ENCODE data around the gene IL22. TPM values are rescaled to one million over a fixed set of nuclear protein-coding genes. Genes with fewer than 3 reads are reported as not detected.

The IL22 gene
- total RNA-seq, 1 donor from 2014 or later: not detected

GRCh38 chr12:68239309-68239982 lies 14.0 kb downstream of the IL22 start:
- Mint-ChIP-seq H3K27me3 (ENCODE audit: insufficient read depth, low read depth) (peaks cover 11% of the 10 kb centered on the region), H3K9me3 (no peaks in the 10 kb centered on the region), H3K27ac (no peak overlapping the region), H3K4me1 (peaks cover 46% of the 10 kb centered on the region), H3K4me3 (no peak overlapping the region), H3K36me3 (no peaks in the 10 kb centered on the region)
- no peak overlapping the region for H3K27ac ChIP-seq
- H4K20me1 ChIP-seq (ENCODE audit: low read depth): no peaks in the 10 kb centered on the region
- H2AFZ ChIP-seq (replicated peaks): no peak overlapping the region
- no peaks in the 10 kb centered on the region for H3F3A ChIP-seq (ENCODE audit: low read depth)
- no peaks in the 10 kb centered on the region for H3K79me2 ChIP-seq (ENCODE audit: low read depth)
- H3K9ac ChIP-seq: no peak overlapping the region
- peaks cover 5% of the 10 kb centered on the region for H3K4me1 ChIP-seq
- no peaks in the 10 kb centered on the region for H3K9me3 ChIP-seq (ENCODE audit: low read depth)
- TF ChIP-seq EZH2phosphoT487 (IDR thresholded peaks at IDR 0.05): no peak
- no peak for TF ChIP-seq CTCF (IDR thresholded peaks at IDR 0.05)
- no peak for TF ChIP-seq EZH2 (IDR thresholded peaks at IDR 0.05)
- H3K4me2 ChIP-seq: no peak overlapping the region
- no peaks in the 10 kb centered on the region for H3K36me3 ChIP-seq
- H3K4me3 ChIP-seq: no peak overlapping the region
- no peak for DNase-seq (ENCODE audit: low spot score)
- H3K27me3 ChIP-seq: no peaks in the 10 kb centered on the region

GRCh38 chr12:68237619-68238018 lies 15.8 kb downstream of the IL22 start:
- peaks cover 35% of the 10 kb centered on the region for H3K4me1 Mint-ChIP-seq
- Histone ChIP-seq H3K27ac (no peak overlapping the region), H3K36me3 (no peaks in the 10 kb centered on the region), H3F3A (ENCODE audit: low read depth) (no peaks in the 10 kb centered on the region), H4K20me1 (ENCODE audit: low read depth) (no peaks in the 10 kb centered on the region), H3K4me3 (no peak overlapping the region), H3K9ac (no peak overlapping the region), H3K79me2 (ENCODE audit: low read depth) (no peaks in the 10 kb centered on the region), H3K27me3 (no peaks in the 10 kb centered on the region), H3K9me3 (ENCODE audit: low read depth) (no peaks in the 10 kb centered on the region), H3K4me1 (peaks cover 5% of the 10 kb centered on the region), H3K4me2 (no peak overlapping the region), H2AFZ (replicated peaks) (peak overlapping the region; percentile 44)
- TF ChIP-seq EZH2 (IDR thresholded peaks at IDR 0.05): no peak
- TF ChIP-seq CTCF (IDR thresholded peaks at IDR 0.05): no peak
- TF ChIP-seq EZH2phosphoT487 (IDR thresholded peaks at IDR 0.05): no peak
- no peaks in the 10 kb centered on the region for H3K9me3 Mint-ChIP-seq
- H3K36me3 Mint-ChIP-seq: no peaks in the 10 kb centered on the region
- peak overlapping the region; percentile 67 for H3K27ac Mint-ChIP-seq
- no peak overlapping the region for H3K4me3 Mint-ChIP-seq
- no peak for DNase-seq (ENCODE audit: low spot score)
- peaks cover 10% of the 10 kb centered on the region for H3K27me3 Mint-ChIP-seq (ENCODE audit: insufficient read depth, low read depth)

- Histone ChIP-seq H3K79me2 (ENCODE audit: low read depth) (no peaks in the 10 kb centered on the region), H3K36me3 (no peaks in the 10 kb centered on the region), H3K27me3 (no peaks in the 10 kb centered on the region), H2AFZ (replicated peaks) (peak overlapping the region; percentile 44), H4K20me1 (ENCODE audit: low read depth) (no peaks in the 10 kb centered on the region), H3K27ac (no peak overlapping the region), H3K9me3 (ENCODE audit: low read depth) (no peaks in the 10 kb centered on the region), H3K4me2 (no peak overlapping the region), H3K9ac (no peak overlapping the region), H3K4me3 (no peak overlapping the region), H3F3A (ENCODE audit: low read depth) (no peaks in the 10 kb centered on the region), H3K4me1 (peaks cover 5% of the 10 kb centered on the region)
- no peaks in the 10 kb centered on the region for H3K9me3 Mint-ChIP-seq
- H3K36me3 Mint-ChIP-seq: no peaks in the 10 kb centered on the region
- H3K4me1 Mint-ChIP-seq: peaks cover 35% of the 10 kb centered on the region
- TF ChIP-seq CTCF (IDR thresholded peaks at IDR 0.05): peak; percentile 10
- TF ChIP-seq EZH2 (IDR thresholded peaks at IDR 0.05): no peak
- no peak for TF ChIP-seq EZH2phosphoT487 (IDR thresholded peaks at IDR 0.05)
- H3K27ac Mint-ChIP-seq: peak overlapping the region; percentile 84
- DNase-seq (ENCODE audit: low spot score): no peak
- H3K27me3 Mint-ChIP-seq (ENCODE audit: insufficient read depth, low read depth): peaks cover 10% of the 10 kb centered on the region
- H3K4me3 Mint-ChIP-seq: no peak overlapping the region
Measured at GRCh38 chr12:68237078-68237477, 16.3 kb downstream of the IL22 start.

All from neural progenitor cell (in vitro differentiated cells).